MM.1S (cell line): ENCODE results near the gene BFSP1.

Source experiments
- EZH2 ChIP-seq: fragments of 300-600 bp; sonication (generic); optimal IDR thresholded peaks from 2 replicates; pipeline ENCODE3; 2017; ENCODE audit warnings: low read depth, mild to moderate bottlenecking, antibody characterized with exemption, low read length, mixed read lengths
- EZH2phosphoT487 ChIP-seq: fragments of 300-600 bp; sonication (generic); IDR thresholded peaks from 2 replicates; pipeline ENCODE4 v1.6.1; 2018; ENCODE audit warnings: antibody characterized with exemption, low read length
- TF ChIP-seq, protein P1 (sequence below): fragments of 300-600 bp; sonication (generic); IDR thresholded peaks from 2 replicates; pipeline ENCODE4 v1.5.1; 2016; ENCODE audit warnings: antibody characterized with exemption, low read length, mixed read lengths

DNA sequence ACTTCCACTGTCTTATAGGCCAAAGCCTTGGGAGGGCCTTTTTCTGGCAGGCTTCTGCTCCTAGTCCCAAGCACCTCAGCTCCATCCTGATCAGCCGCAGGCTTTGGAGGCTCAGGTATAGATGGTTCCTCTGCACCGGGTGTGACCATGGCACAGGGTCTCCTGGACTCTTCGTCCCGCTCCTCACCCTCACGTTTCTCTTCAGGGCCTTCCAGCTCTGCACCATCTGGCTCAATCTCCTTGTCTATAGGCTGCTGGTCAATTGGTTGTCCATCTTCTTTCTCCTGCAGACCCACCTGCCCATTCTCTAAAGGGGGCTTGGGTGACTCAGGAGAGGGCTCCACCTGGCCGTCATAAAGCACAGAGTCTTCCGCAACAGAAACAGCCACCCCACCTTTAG, 37.0 kb downstream of the BFSP1 start:
- no peak for TF ChIP-seq EZH2
- TF ChIP-seq, protein P1, sequence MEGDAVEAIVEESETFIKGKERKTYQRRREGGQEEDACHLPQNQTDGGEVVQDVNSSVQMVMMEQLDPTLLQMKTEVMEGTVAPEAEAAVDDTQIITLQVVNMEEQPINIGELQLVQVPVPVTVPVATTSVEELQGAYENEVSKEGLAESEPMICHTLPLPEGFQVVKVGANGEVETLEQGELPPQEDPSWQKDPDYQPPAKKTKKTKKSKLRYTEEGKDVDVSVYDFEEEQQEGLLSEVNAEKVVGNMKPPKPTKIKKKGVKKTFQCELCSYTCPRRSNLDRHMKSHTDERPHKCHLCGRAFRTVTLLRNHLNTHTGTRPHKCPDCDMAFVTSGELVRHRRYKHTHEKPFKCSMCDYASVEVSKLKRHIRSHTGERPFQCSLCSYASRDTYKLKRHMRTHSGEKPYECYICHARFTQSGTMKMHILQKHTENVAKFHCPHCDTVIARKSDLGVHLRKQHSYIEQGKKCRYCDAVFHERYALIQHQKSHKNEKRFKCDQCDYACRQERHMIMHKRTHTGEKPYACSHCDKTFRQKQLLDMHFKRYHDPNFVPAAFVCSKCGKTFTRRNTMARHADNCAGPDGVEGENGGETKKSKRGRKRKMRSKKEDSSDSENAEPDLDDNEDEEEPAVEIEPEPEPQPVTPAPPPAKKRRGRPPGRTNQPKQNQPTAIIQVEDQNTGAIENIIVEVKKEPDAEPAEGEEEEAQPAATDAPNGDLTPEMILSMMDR = no peak
- no peak for TF ChIP-seq EZH2phosphoT487
